ENCODE measurements around the gene ABCA6. TPM values are rescaled to one million over a fixed set of nuclear protein-coding genes. Genes with fewer than 3 reads are reported as not detected.

The ABCA6 gene
- total RNA-seq, 6 experiments from 2014 or later = 0.07 TPM; not detected in 5

DNA sequence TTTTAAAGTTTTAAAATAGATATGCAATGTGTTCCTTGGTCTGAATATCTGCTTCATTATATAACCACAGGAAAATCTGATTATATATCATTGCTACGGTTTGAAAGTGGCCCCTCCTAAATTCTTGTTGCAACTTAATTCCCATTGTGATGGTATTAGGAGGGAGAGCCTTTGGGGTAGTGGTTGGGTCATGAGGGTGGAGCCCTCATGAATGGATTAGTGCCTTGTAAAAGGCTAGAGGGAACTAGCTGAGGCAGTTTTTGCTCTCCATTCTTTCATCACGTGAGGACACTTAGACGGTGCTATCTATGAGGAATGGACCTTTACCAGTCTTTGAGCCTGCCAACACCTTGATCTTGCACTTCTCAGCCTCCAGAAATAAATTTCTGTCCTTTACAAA is 7.6 kb downstream of the ABCA6 start:
- Mint-ChIP-seq H3K4me3 (no peak overlapping the region), H3K36me3 (ENCODE audit: low read depth) (no peaks in the 10 kb centered on the region; the same call in 1 of the 2 replicates), H3K27ac (no peak overlapping the region), H3K9me3 (peaks cover 15% of the 10 kb centered on the region), H3K27me3 (ENCODE audit: insufficient read depth) (no peaks in the 10 kb centered on the region), H3K4me1 (ENCODE audit: low read depth) (no peaks in the 10 kb centered on the region)
- TF ChIP-seq, protein P1, sequence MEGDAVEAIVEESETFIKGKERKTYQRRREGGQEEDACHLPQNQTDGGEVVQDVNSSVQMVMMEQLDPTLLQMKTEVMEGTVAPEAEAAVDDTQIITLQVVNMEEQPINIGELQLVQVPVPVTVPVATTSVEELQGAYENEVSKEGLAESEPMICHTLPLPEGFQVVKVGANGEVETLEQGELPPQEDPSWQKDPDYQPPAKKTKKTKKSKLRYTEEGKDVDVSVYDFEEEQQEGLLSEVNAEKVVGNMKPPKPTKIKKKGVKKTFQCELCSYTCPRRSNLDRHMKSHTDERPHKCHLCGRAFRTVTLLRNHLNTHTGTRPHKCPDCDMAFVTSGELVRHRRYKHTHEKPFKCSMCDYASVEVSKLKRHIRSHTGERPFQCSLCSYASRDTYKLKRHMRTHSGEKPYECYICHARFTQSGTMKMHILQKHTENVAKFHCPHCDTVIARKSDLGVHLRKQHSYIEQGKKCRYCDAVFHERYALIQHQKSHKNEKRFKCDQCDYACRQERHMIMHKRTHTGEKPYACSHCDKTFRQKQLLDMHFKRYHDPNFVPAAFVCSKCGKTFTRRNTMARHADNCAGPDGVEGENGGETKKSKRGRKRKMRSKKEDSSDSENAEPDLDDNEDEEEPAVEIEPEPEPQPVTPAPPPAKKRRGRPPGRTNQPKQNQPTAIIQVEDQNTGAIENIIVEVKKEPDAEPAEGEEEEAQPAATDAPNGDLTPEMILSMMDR (IDR thresholded peaks at IDR 0.05) = no peak
- DNase-seq = no peak

DNA sequence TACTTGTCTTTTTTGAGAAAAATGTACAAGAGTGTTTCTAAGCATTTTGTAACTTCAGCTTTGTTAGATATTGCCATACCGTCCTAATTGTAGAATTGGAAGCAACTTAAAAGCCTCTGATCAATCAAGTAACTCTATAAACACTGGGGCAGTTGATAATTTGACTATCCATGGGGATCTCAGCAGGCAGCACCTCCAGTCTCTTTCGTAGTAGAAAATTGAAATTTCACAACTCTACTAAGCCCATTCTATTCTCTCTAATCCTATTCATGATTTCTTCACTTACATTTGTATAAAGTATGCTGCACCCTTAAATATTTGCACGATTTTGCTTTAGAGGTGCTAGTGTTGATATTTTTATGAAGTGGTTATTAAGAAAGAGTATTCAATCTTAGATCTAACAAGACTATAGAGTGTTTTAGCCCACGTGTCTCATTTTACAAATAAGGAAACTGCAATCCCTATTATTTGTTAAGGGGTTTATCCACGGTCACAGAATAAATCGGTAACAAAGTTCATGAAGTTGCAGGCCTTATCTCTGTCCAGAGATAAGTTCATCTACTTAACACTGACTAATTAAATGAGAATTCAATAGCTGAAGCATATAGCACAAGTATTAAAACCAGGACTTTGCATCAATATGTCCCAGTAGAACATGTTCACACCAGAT is 10.9 kb downstream of the ABCA6 start:
- TF ChIP-seq, protein P1 (IDR thresholded peaks at IDR 0.05) = no peak
- Mint-ChIP-seq H3K27me3 (ENCODE audit: insufficient read depth) (no peaks in the 10 kb centered on the region), H3K36me3 (ENCODE audit: low read depth) (no peaks in the 10 kb centered on the region; the same call in 1 of the 2 replicates), H3K9me3 (peaks cover 11% of the 10 kb centered on the region), H3K4me1 (ENCODE audit: low read depth) (no peaks in the 10 kb centered on the region), H3K27ac (no peak overlapping the region), H3K4me3 (no peak overlapping the region)
- no peak for DNase-seq

DNA sequence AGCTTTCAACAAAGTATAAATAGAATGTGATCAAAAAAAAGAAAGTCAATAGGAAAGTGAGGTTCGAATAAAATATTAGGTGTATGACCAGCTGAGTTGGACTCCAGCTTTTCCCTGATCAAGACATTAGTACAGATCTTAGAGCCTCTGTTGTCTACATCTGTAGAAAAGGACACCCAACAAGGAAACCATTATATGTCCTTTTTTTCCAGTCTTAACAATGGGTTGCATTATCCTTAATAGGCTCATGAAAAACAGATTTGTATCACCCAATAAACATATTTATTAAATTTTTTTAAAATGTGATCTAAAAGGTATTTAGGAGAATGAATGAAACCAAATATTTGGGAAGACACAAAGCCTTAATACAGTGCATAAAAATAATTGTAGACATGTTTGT is 18.1 kb downstream of the ABCA6 start:
- Mint-ChIP-seq H3K4me3 (no peak overlapping the region), H3K27ac (no peak overlapping the region), H3K36me3 (ENCODE audit: low read depth) (no peaks in the 10 kb centered on the region), H3K4me1 (ENCODE audit: low read depth) (no peaks in the 10 kb centered on the region), H3K27me3 (ENCODE audit: insufficient read depth) (no peaks in the 10 kb centered on the region), H3K9me3 (peaks cover 8% of the 10 kb centered on the region)
- DNase-seq = no peak
- TF ChIP-seq, protein P1 (IDR thresholded peaks at IDR 0.05) = no peak

DNA sequence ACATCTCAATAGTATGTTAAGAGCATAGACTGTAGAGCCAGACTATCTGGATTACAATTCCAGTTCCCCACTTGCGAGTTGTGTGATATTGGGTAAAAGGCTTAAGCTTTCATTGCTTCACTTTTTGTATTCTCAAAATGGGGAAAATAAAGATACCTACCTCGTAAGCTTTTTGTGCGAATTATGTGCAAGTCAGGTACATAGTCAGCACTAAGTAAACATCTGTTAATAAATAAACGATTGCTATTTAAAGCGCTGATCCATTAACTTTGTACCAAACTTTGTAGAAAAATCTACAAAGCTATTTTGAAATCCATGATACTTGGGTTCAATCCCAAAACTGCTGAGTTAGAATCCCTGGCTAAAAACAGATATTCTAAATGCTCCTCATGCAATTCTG is 19.6 kb downstream of the ABCA6 start:
- no peak overlapping the region for H3K4me3 Mint-ChIP-seq
- H3K36me3 Mint-ChIP-seq (ENCODE audit: low read depth) = no peaks in the 10 kb centered on the region
- no peaks in the 10 kb centered on the region for H3K4me1 Mint-ChIP-seq (ENCODE audit: low read depth)
- TF ChIP-seq, protein P1 (IDR thresholded peaks at IDR 0.05) = no peak
- H3K9me3 Mint-ChIP-seq = peaks cover 11% of the 10 kb centered on the region
- H3K27me3 Mint-ChIP-seq (ENCODE audit: insufficient read depth) = no peaks in the 10 kb centered on the region
- H3K27ac Mint-ChIP-seq = no peak overlapping the region
- DNase-seq = no peak

DNA sequence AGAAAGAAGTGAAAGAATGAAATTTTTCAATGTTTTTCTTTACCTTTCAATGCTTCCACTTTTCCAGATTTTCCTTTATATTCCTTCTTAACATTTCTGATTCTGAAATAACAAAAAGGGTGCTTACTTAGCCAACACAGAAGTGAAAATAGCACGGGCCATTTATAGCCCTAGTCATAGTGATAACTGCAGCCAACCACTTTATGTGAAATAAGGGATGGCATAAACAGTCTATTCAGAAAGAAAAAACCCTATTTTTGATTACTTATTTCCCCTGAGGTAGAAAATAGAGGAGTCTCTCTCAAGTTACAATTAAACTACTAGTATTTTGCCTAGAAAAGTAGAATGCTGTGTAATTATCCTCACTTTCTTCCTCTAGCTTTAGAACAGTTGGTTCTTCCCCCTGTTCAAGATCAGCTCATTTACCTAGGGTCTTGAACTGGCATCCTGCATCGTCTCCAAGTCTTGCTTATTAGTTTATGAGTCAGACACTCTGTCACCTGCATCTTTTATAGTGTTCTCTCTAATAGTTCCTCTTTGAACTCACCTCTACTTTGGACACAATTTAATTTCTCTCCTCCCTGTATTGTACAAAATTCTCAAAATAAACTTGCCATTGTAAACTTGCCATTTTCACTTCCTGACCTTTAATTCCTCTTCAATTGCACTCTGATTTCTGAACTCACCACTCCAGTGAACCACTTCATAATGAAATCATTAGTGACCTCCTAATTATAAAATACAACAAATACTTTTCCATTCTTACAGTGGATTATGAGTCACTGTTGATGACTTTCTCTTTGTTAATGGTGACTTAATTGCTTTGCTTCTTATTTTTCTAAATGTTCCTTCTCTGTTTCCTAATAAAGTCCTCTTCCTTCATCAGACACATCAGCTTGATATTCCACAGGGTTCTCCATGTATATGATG is 23.6 kb downstream of the ABCA6 start:
- DNase-seq = no peak

More for the DNA sequence above, 23.6 kb downstream of the ABCA6 start:
- Mint-ChIP-seq H3K27ac (no peak overlapping the region), H3K27me3 (ENCODE audit: insufficient read depth) (no peaks in the 10 kb centered on the region), H3K4me3 (no peak overlapping the region), H3K4me1 (ENCODE audit: low read depth) (no peaks in the 10 kb centered on the region), H3K36me3 (ENCODE audit: low read depth) (no peaks in the 10 kb centered on the region), H3K9me3 (peaks cover 11% of the 10 kb centered on the region)
- TF ChIP-seq, protein P1 (IDR thresholded peaks at IDR 0.05) = no peak
